A549 (cell line): ENCODE measurements around the gene SIRT3. TPM values are rescaled to one million over a fixed set of nuclear protein-coding genes. Genes with fewer than 3 reads are reported as not detected.

Experiments used
- ATAC-seq, 2 experiments: fragments of 200-7000 bp in 1 of 2; fragments of >200 bp in 1 of 2; cut with Nextera tagmentation in 1 of 2; cut with Tn5 transposase in 1 of 2; 3 replicates each; pipeline versions ENCODE4 v1.8.0 to v1.9.1; 2018 to 2020; ENCODE audit warnings: mild to moderate bottlenecking in 1 of 2, moderate library complexity in 1 of 2
- CTCF ChIA-PET: fragments of 300-600 bp; sonication (Branson Sonifier 250); formaldehyde crosslinking; extraction: SDS; loops from one replicate; lab custom pipeline; 2021; ENCODE audit warnings: antibody characterized with exemption, inconsistent platforms; lab: Yijun Ruan, JAX
- POLR2A ChIA-PET: fragments of 350-600 bp; formaldehyde crosslinking; extraction: SDS; loops from one replicate; lab custom pipeline; 2021; ENCODE audit warnings: antibody characterized with exemption, inconsistent platforms; lab: Yijun Ruan, JAX
- DNase-seq, 2 experiments: peaks; one replicate each; pipeline versions ENCODE4 v3.0.0 to v3.0.0-alpha.2; 2011 to 2016; ENCODE audit warnings: low read depth in 1 of 2, low spot score in 1 of 2
- FAIRE-seq: peaks from 2 replicates; lab custom pipeline; 2011; peaks lifted over from hg19 to GRCh38; lab: Jason Lieb, UNC
- H3K27ac ChIP-seq, 2 experiments: fragments of >200 bp; sonication (Bioruptor Twin); formaldehyde crosslinking; 3 replicates each; pipeline ENCODE4 v1.5.1; 2016 to 2017
- H3K4me1 ChIP-seq: fragments of >200 bp; sonication (Bioruptor Twin); formaldehyde crosslinking; 3 replicates; pipeline ENCODE4 v1.6.1; 2016
- H3K4me2 ChIP-seq: fragments of >200 bp; sonication (Bioruptor Twin); formaldehyde crosslinking; 3 replicates; pipeline ENCODE4 v1.6.1; 2016
- H3K4me3 ChIP-seq: fragments of >200 bp; sonication (Bioruptor Twin); formaldehyde crosslinking; 3 replicates; pipeline ENCODE4 v1.5.1; 2016
- H3K9me3 ChIP-seq: fragments of >200 bp; sonication (Bioruptor Twin); formaldehyde crosslinking; 3 replicates; pipeline ENCODE4 v1.6.1; 2016
- BCL3 ChIP-seq: fragments of >200 bp; sonication (Bioruptor Twin); formaldehyde crosslinking; IDR thresholded peaks from 3 replicates; pipeline ENCODE4 v1.6.1; 2016
- CBX8 ChIP-seq: fragments of 200-600 bp; sonication (generic); IDR thresholded peaks from 2 replicates; pipeline ENCODE4 v1.6.1; 2016
- CEBPB ChIP-seq, 2 experiments: fragments of >200 bp in 1 of 2; sonication (Bioruptor Twin) in 1 of 2; formaldehyde crosslinking in 1 of 2; IDR thresholded peaks; 2 replicates each; pipeline ENCODE4 v1.6.1; 2012 to 2016
- CTCF ChIP-seq: fragments of >200 bp; sonication (Bioruptor Twin); formaldehyde crosslinking; IDR thresholded peaks from 3 replicates; pipeline ENCODE4 v1.5.1; 2016
- EHF ChIP-seq: fragments of 250-450 bp; sonication (Bioruptor Pico); IDR thresholded peaks from 2 replicates; pipeline ENCODE4 v1.5.0; 2020; ENCODE audit warnings: mild to moderate bottlenecking
- FOSL2 ChIP-seq, 2 experiments: fragments of 450-650 bp in 1 of 2; fragments of >200 bp in 1 of 2; sonication (Bioruptor Twin) in 1 of 2; formaldehyde crosslinking; IDR thresholded peaks; 2 replicates each; pipeline versions ENCODE4 v1.5.0 to v1.6.1; 2016 to 2020; ENCODE audit warnings: mild to moderate bottlenecking in 1 of 2, moderate library complexity in 1 of 2
- HDAC2 ChIP-seq: fragments of 200-600 bp; sonication (generic); IDR thresholded peaks from 2 replicates; pipeline ENCODE4 v1.6.1; 2016
- HES2 ChIP-seq: fragments of >200 bp; sonication (Bioruptor Twin); formaldehyde crosslinking; IDR thresholded peaks from 2 replicates; pipeline ENCODE4 v1.6.1; 2016
- HMGXB4 ChIP-seq: fragments of 250-450 bp; sonication (Bioruptor Pico); IDR thresholded peaks from 2 replicates; pipeline ENCODE4 v1.5.0; 2021; ENCODE audit warnings: mild to moderate bottlenecking, moderate library complexity, borderline replicate concordance
- HOXA7 ChIP-seq: fragments of 250-450 bp; sonication (Bioruptor Pico); IDR thresholded peaks from 2 replicates; pipeline ENCODE4 v1.5.0; 2020; ENCODE audit warnings: mild to moderate bottlenecking, moderate library complexity
- HOXB5 ChIP-seq: fragments of 250-450 bp; sonication (Bioruptor Pico); IDR thresholded peaks from 2 replicates; pipeline ENCODE4 v1.5.0; 2020; ENCODE audit warnings: mild to moderate bottlenecking, moderate library complexity
- KDM5A ChIP-seq: fragments of 200-600 bp; sonication (generic); IDR thresholded peaks from 2 replicates; pipeline ENCODE4 v1.6.1; 2016; ENCODE audit warnings: antibody characterized with exemption, mild to moderate bottlenecking
- MAZ ChIP-seq: fragments of 150-350 bp; IDR thresholded peaks from 2 replicates; pipeline ENCODE4 v1.6.1; 2014; ENCODE audit warnings: antibody characterized with exemption, low read depth, low read length, borderline replicate concordance
- MYC ChIP-seq: IDR thresholded peaks from 2 replicates; pipeline ENCODE4 v1.6.1; 2012; ENCODE audit warnings: mild to moderate bottlenecking, inconsistent platforms, low read length, improper control_type of control experiment, borderline replicate concordance
- NR3C1 ChIP-seq: fragments of >200 bp; sonication (Bioruptor Twin); formaldehyde crosslinking; IDR thresholded peaks from 3 replicates; pipeline ENCODE4 v1.6.1; 2017
- PHF8 ChIP-seq: fragments of 200-600 bp; sonication (generic); IDR thresholded peaks from 2 replicates; pipeline ENCODE4 v1.6.1; 2016; ENCODE audit warnings: low read depth, mild to moderate bottlenecking, antibody characterized with exemption, moderate library complexity, borderline replicate concordance
- POLR2A ChIP-seq: IDR thresholded peaks from 2 replicates; pipeline ENCODE4 v1.6.1; 2012; ENCODE audit warnings: mild to moderate bottlenecking, low read length
- POLR2AphosphoS2 ChIP-seq: conservative IDR thresholded peaks from 2 replicates; pipeline ENCODE4 v1.6.1; 2012; ENCODE audit warnings: low read length, improper control_type of control experiment, inconsistent platforms
- RAD21 ChIP-seq, 2 experiments: fragments of >200 bp in 1 of 2; sonication (Bioruptor Twin) in 1 of 2; formaldehyde crosslinking in 1 of 2; IDR thresholded peaks in 1 of 2; conservative IDR thresholded peaks in 1 of 2; 2 replicates in 1 of 2; 3 replicates in 1 of 2; pipeline ENCODE4 v1.6.1; 2012 to 2018; ENCODE audit warnings: inconsistent platforms in 1 of 2
- RARB ChIP-seq: fragments of 250-450 bp; sonication (Bioruptor Pico); IDR thresholded peaks from 2 replicates; pipeline ENCODE4 v1.8.0; 2021; ENCODE audit warnings: mild to moderate bottlenecking, moderate library complexity
- SMC3 ChIP-seq: fragments of >200 bp; sonication (Bioruptor Twin); formaldehyde crosslinking; IDR thresholded peaks from 3 replicates; pipeline ENCODE4 v1.6.1; 2018; ENCODE audit warnings: inconsistent platforms
- TP53 ChIP-seq: fragments of 250-450 bp; sonication (Bioruptor Pico); IDR thresholded peaks from 2 replicates; pipeline ENCODE4 v1.5.0; 2021; ENCODE audit warnings: mild to moderate bottlenecking, moderate library complexity
- USF2 ChIP-seq: fragments of 450-650 bp; IDR thresholded peaks from 2 replicates; pipeline ENCODE4 v1.6.1; 2014; ENCODE audit warnings: antibody characterized with exemption
- ZFP36 ChIP-seq: fragments of 450-650 bp; IDR thresholded peaks from 2 replicates; pipeline ENCODE4 v1.6.1; 2014; ENCODE audit warnings: borderline replicate concordance; ENCODE audit not compliant: partially characterized antibody
- ZNF302 ChIP-seq: fragments of 250-450 bp; sonication (Bioruptor Pico); IDR thresholded peaks from 2 replicates; pipeline ENCODE4 v1.9.0; 2021; ENCODE audit warnings: inconsistent platforms, mild to moderate bottlenecking, moderate library complexity
- ZSCAN20 ChIP-seq: fragments of 250-450 bp; sonication (Bioruptor Pico); IDR thresholded peaks from 2 replicates; pipeline ENCODE4 v1.8.0; 2022; ENCODE audit warnings: mild to moderate bottlenecking, moderate library complexity
- WGBS: methylation state at CpG from one replicate; pipeline ENCODE4 v1.1.6; 2017; ENCODE audit errors: missing lambda C conversion rate; 5-methylcytosine and 5-hydroxymethylcytosine counted together
- polyA plus RNA-seq, 4 experiments: library from polyadenylated mRNA; depleted of rRNA in 3 of 4; stranded (reverse); fragments of >200 nt; fragmentation: RNase III in 1 of 4; extraction: RNeasy Plus Mini Kit Qiagen cat#74134 plus additional on column Dnase treatment in 1 of 4; gene quantifications; 2 replicates in 3 of 4; 3 replicates in 1 of 4; pipeline ENCODE4 v1.2.3, GENCODE V29; 2011 to 2017

Gene SIRT3
- polyA plus RNA-seq, 2 of the 4 experiments (the other 2 are of a cell fraction) = 20.3 to 22.3 TPM

- Histone ChIP-seq H3K4me3 (peak overlapping the region; percentile 91), H3K9me3 (no peaks in the 10 kb centered on the region), H3K4me1 (peaks cover 17% of the 10 kb centered on the region; the same call in 2 of the 3 replicates), H3K4me2 (peak overlapping the region; percentile 88), H3K27ac (peak overlapping the region; percentile 78 to 95; a peak in 5 of 6 replicates)
- TF ChIP-seq NR3C1 (no peak), KDM5A (no peak), HOXB5 (CRISPR knock-in tag) (no peak), RARB (CRISPR knock-in tag) (no peak), HES2 (no peak), PHF8 (no peak), EHF (CRISPR knock-in tag) (no peak), USF2 (no peak), POLR2AphosphoS2 (no peak), ZSCAN20 (CRISPR knock-in tag) (no peak), HOXA7 (CRISPR knock-in tag) (no peak)
- POLR2A ChIA-PET = interaction anchor here (0.9 kb wide), 1 partner anchor 28 kb away, joined by 5 read pairs; the partner anchor contains the start of genes BET1L and RIC8A
- CTCF ChIA-PET = interaction anchor here (0.9 to 2.0 kb wide), 5 partner anchors 12 to 214 kb away, joined by 3 to 7 read pairs (median 3); no protein-coding TSS in a partner anchor
- ATAC-seq (no peak), DNase-seq (no peak), FAIRE-seq (no peak)
- WGBS = 83% methylated on average over 8 of the region's 8 CpGs
These were observed 962 bp downstream of the SIRT3 start for GRCh38 chr11:235180-235579.

GRCh38 chr11:232783-233565, 3.2 kb downstream of the SIRT3 start:
- Histone ChIP-seq H3K4me3 (no peak overlapping the region), H3K9me3 (no peaks in the 10 kb centered on the region), H3K27ac (no peak overlapping the region), H3K4me2 (no peak overlapping the region), H3K4me1 (peaks cover 11% of the 10 kb centered on the region; the same call in 2 of the 3 replicates)
- TF ChIP-seq FOSL2 (IDR thresholded peaks at IDR 0.05) = no peak
- no peak for TF ChIP-seq FOSL2 (CRISPR knock-in tag; IDR thresholded peaks at IDR 0.05)
- no peak for TF ChIP-seq ZNF302 (CRISPR knock-in tag)
- no peak for TF ChIP-seq MYC
- no peak for TF ChIP-seq BCL3
- ATAC-seq = no peak
- POLR2A ChIA-PET = no interaction called here
- no peak for DNase-seq
- CTCF ChIA-PET = interaction anchor here (1.0 to 2.4 kb wide), 3 partner anchors 11 to 42 kb away, joined by 3 to 10 read pairs (median 4); no protein-coding TSS in a partner anchor
- FAIRE-seq = no peak
- WGBS = 87% methylated on average over 20 of the region's 20 CpGs

- CTCF ChIA-PET = interaction anchor here (1.1 to 2.6 kb wide), 3 partner anchors 11 to 117 kb away, joined by 3 to 11 read pairs (median 3); no protein-coding TSS in a partner anchor
- H3K9me3 ChIP-seq = no peaks in the 10 kb centered on the region
- ATAC-seq (no peak), FAIRE-seq (no peak), DNase-seq (no peak)
- WGBS = 96% methylated on average over 10 of the region's 10 CpGs
- H3K4me3 ChIP-seq = no peak overlapping the region
- no peak overlapping the region for H3K27ac ChIP-seq
- H3K4me1 ChIP-seq = peaks cover 7% of the 10 kb centered on the region; the same call in 2 of the 3 replicates
- POLR2A ChIA-PET = interaction anchor here (0.6 to 1.2 kb wide), 2 partner anchors 23 to 181 kb away, joined by 3 to 4 read pairs; partner anchors contain the start of genes BET1L and RIC8A
- H3K4me2 ChIP-seq = no peak overlapping the region
- no peak for TF ChIP-seq MAZ
- no peak for TF ChIP-seq PHF8
- TF ChIP-seq TP53 (CRISPR knock-in tag) = no peak
- no peak for TF ChIP-seq RAD21 (conservative IDR thresholded peaks at IDR 0.05 in 1 of 2, IDR thresholded peaks at IDR 0.05 in 1 of 2)
- TF ChIP-seq CEBPB (IDR thresholded peaks at IDR 0.05) = no peak
- TF ChIP-seq HES2 = no peak
- TF ChIP-seq POLR2A = no peak
- no peak for TF ChIP-seq CTCF
- TF ChIP-seq FOSL2 (IDR thresholded peaks at IDR 0.05) = no peak
- TF ChIP-seq FOSL2 (CRISPR knock-in tag; IDR thresholded peaks at IDR 0.05) = no peak
- TF ChIP-seq HMGXB4 (CRISPR knock-in tag) = no peak
- TF ChIP-seq ZFP36 = no peak
- no peak for TF ChIP-seq POLR2AphosphoS2
- TF ChIP-seq CBX8 = no peak
- TF ChIP-seq HDAC2 = no peak
- TF ChIP-seq SMC3 = no peak
These were observed 5.7 kb downstream of the SIRT3 start for GRCh38 chr11:230431-230830.
